Measurements from ENCODE around the gene UBA1.

UBA1 gene

GRCh38 chrX:47170861-47171692 lies 22.6 kb upstream of the UBA1 start:
- no peak for DNase-seq

- DNase-seq, result no peak
Observed at GRCh38 chrX:47171996-47172395, 21.6 kb upstream of the UBA1 start.

- no peak for DNase-seq
Observed at GRCh38 chrX:47172549-47172948, 21.1 kb upstream of the UBA1 start.

GRCh38 chrX:47172971-47173792 lies 20.4 kb upstream of the UBA1 start:
- no peak for DNase-seq

- DNase-seq, result no peak
Observed at GRCh38 chrX:47174376-47174775, 19.3 kb upstream of the UBA1 start.

GRCh38 chrX:47174846-47175587 lies 18.6 kb upstream of the UBA1 start:
- no peak for DNase-seq

GRCh38 chrX:47175588-47175980 lies 18.0 kb upstream of the UBA1 start:
- no peak for DNase-seq

- no peak for DNase-seq
Observed at GRCh38 chrX:47176101-47176740, 17.4 kb upstream of the UBA1 start.

GRCh38 chrX:47177079-47177478 lies 16.6 kb upstream of the UBA1 start:
- no peak for DNase-seq

GRCh38 chrX:47178337-47178736 lies 15.3 kb upstream of the UBA1 start:
- no peak for DNase-seq

GRCh38 chrX:47179221-47179927 lies 14.3 kb upstream of the UBA1 start:
- DNase-seq, result no peak

- no peak for DNase-seq
Observed at GRCh38 chrX:47179928-47180255, 13.7 kb upstream of the UBA1 start.

- no peak for DNase-seq
Observed at GRCh38 chrX:47180346-47180745, 13.3 kb upstream of the UBA1 start.

GRCh38 chrX:47181301-47181700 lies 12.3 kb upstream of the UBA1 start:
- no peak for DNase-seq

- no peak for DNase-seq
Observed at GRCh38 chrX:47182106-47182700, 11.4 kb upstream of the UBA1 start.

GRCh38 chrX:47184486-47184885 lies 9.1 kb upstream of the UBA1 start:
- no peak for DNase-seq

GRCh38 chrX:47185241-47185640 lies 8.4 kb upstream of the UBA1 start:
- DNase-seq, result no peak

GRCh38 chrX:47186096-47186740 lies 7.4 kb upstream of the UBA1 start:
- DNase-seq, result no peak

- DNase-seq, result no peak
Observed at GRCh38 chrX:47187106-47187677, 6.4 kb upstream of the UBA1 start.

GRCh38 chrX:47189906-47190305 lies 3.7 kb upstream of the UBA1 start:
- DNase-seq, result no peak
